ENCODE results near the gene IQGAP2.

Gene IQGAP2

DNA sequence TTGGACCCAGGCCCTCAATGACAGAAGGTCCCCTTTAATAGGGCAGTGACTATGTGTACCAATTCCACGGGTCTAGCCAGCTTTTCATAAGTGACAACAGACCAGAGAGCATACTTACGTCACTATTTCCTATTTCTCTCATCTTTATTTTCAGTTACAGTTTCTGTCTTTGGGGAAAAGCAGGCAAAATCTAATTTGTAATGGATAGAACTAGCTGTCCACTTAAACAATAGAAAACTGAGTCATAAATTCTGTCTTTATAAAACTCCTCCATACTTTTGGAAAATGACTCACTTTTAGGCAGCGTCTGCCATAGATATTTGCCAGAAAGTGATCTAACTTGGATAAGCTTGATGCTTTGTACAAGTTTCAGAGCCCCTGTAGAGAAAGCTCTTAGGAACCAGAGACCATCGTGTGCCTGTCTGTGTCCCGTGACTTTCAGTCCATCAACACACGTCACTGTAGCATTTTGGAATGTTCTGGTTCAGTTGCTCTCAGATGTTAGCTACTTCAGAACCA, 118.2 kb downstream of the IQGAP2 start:
- Histone ChIP-seq H3K4me3 (ENCODE audit: low read depth in 1 of 2, low read length in 2 of 2) (no peak overlapping the region), H3K27me3 (ENCODE audit: low read depth, low read length) (no peaks in the 10 kb centered on the region), H3K36me3 (ENCODE audit: control insufficient read depth in 1 of 2, insufficient read depth in 2 of 2, low read length in 2 of 2) (no peaks in the 10 kb centered on the region), H3K27ac (ENCODE audit: low read length) (peak overlapping the region; percentile 54), H3K9me3 (ENCODE audit: control insufficient read depth in 1 of 2, low read length in 2 of 2) (no peaks in the 10 kb centered on the region), H3K4me1 (ENCODE audit: control insufficient read depth in 1 of 2, insufficient read depth in 2 of 2, low read length in 2 of 2) (peaks cover 0 to 8% of the 10 kb centered on the region in 2 donors)

DNA sequence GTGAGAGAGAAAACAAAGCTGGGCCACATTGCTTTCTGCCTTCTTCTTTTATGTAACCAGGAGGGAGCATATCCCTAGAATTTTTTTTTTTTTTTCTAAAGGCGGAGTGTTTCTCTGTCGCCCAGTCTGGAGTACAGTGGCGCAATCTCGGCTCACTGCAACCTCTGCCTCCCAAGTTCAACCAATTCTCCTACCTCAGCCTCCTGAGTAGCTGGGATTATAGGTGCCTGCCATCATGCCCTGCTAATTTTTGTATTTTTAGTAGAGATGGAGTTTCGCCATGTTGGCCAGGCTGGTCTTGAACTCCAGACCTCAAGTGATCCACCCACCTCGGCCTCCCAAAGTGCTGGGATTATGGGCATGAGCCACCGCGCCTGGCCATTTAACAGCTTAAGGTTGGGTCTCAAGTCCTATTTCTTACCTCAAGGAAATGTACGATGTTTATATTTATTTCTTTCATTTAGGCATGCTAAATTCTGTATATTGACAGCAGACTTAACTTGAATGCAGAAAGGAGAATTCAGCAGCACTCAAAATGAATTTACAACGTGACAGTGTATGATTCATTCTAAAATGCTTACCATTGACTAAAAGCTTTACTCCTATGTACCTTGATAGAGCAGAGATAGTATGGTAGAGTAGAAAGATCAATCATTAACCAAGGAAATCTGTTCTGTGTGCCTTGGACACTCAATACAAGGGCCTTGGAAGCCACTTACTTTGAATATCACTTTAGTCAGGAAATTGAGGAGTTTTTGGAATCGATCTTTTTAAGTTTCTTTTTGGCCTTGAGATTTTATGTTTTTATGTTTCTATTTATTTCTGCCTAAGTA, 119.2 kb downstream of the IQGAP2 start:
- no peak overlapping the region for H3K4me3 ChIP-seq (ENCODE audit: low read depth in 1 of 2, low read length in 2 of 2)
- peaks cover 0 to 8% of the 10 kb centered on the region in 2 donors for H3K4me1 ChIP-seq (ENCODE audit: control insufficient read depth in 1 of 2, insufficient read depth in 2 of 2, low read length in 2 of 2)
- peak overlapping the region; percentile 54 for H3K27ac ChIP-seq (ENCODE audit: low read length)
- no peaks in the 10 kb centered on the region for H3K27me3 ChIP-seq (ENCODE audit: low read depth, low read length)
- H3K9me3 ChIP-seq (ENCODE audit: control insufficient read depth in 1 of 2, low read length in 2 of 2), result no peaks in the 10 kb centered on the region
- no peaks in the 10 kb centered on the region for H3K36me3 ChIP-seq (ENCODE audit: control insufficient read depth in 1 of 2, insufficient read depth in 2 of 2, low read length in 2 of 2)

DNA sequence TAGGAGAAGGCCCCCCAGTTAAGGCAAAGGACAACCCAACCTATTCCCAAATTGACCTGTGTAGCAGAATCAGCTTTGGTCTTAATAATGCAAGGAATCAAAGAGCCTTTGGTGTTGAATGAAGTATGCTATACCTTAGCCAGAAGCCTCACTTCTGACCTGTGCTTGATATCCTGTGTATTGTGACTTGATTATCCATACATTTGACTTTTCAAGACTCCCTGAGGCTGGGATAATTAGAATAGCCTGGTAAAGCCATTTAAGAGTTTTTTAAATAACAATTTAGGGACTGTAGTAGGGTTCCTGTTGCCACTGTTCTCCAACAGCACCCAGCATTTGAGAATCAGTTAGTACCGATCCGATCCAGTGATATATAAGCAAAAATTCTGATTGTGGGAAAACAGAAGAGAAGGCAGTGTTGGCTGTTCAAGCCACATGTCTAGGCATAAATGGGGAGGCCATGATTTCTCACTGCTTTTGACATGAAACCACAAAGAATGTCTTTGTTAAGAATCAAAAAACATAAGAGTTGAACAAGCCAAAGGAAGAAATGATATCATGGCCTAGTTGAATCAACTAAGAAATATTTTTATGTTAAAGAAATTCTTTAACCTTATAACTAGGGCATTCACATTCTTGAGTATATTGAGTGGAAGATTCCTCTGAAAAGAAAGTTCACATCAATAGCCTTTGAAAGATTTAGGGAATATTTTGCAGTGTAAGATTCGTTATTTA, 121.2 kb downstream of the IQGAP2 start:
- peaks cover 0 to 8% of the 10 kb centered on the region in 2 donors for H3K4me1 ChIP-seq (ENCODE audit: control insufficient read depth in 1 of 2, insufficient read depth in 2 of 2, low read length in 2 of 2)
- H3K27ac ChIP-seq (ENCODE audit: low read length), result no peak overlapping the region
- no peak overlapping the region for H3K4me3 ChIP-seq (ENCODE audit: low read depth in 1 of 2, low read length in 2 of 2)
- no peaks in the 10 kb centered on the region for H3K27me3 ChIP-seq (ENCODE audit: low read depth, low read length)
- H3K9me3 ChIP-seq (ENCODE audit: control insufficient read depth in 1 of 2, low read length in 2 of 2), result no peaks in the 10 kb centered on the region
- H3K36me3 ChIP-seq (ENCODE audit: control insufficient read depth in 1 of 2, insufficient read depth in 2 of 2, low read length in 2 of 2), result no peaks in the 10 kb centered on the region

DNA sequence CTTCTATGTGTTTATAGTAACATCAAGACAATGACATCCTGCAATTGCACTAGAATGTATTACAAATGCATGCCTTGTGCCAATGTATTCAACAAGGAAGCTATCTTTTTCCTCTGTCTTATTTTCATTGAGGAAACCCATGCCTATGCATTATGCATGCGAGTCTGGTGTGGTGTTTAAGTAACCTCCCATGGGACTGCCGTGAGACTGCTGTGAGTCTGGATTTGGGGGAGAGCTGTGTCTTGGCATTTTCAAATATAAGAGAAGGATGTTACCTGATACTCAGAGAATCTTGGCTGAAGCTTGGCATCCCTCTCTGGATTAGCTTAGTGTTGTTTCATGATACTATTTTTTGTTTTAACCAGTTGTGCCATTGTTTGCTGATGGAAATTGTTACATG, 121.8 kb downstream of the IQGAP2 start:
- no peak overlapping the region for H3K27ac ChIP-seq (ENCODE audit: low read length)
- H3K4me3 ChIP-seq (ENCODE audit: low read depth in 1 of 2, low read length in 2 of 2), result no peak overlapping the region
- no peaks in the 10 kb centered on the region for H3K9me3 ChIP-seq (ENCODE audit: control insufficient read depth in 1 of 2, low read length in 2 of 2)
- H3K27me3 ChIP-seq (ENCODE audit: low read depth, low read length), result no peaks in the 10 kb centered on the region
- H3K4me1 ChIP-seq (ENCODE audit: control insufficient read depth in 1 of 2, insufficient read depth in 2 of 2, low read length in 2 of 2), result peaks cover 0 to 8% of the 10 kb centered on the region in 2 donors
- no peaks in the 10 kb centered on the region for H3K36me3 ChIP-seq (ENCODE audit: control insufficient read depth in 1 of 2, insufficient read depth in 2 of 2, low read length in 2 of 2)

DNA sequence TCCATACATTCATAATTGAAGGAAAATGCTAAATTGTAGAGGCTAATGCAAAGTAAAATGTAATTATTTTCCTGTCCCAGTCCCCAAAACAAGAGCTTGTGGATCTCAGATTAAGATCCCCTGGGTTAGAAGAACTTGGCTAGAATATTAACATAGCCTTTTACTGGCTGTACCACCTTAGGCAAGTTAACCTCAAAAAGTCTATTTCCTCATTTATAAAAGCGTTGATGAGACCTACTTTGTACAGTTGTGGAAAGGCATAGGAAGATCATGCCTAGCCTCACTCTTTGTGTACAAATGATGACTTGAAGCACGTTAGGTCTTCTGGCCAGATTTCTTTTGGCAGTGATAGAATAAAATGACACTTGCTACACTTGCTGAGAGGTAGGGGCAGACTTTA, 122.9 kb downstream of the IQGAP2 start:
- Histone ChIP-seq H3K4me3 (ENCODE audit: low read depth in 1 of 2, low read length in 2 of 2) (no peak overlapping the region), H3K27me3 (ENCODE audit: low read depth, low read length) (no peaks in the 10 kb centered on the region), H3K27ac (ENCODE audit: low read length) (no peak overlapping the region), H3K9me3 (ENCODE audit: control insufficient read depth in 1 of 2, low read length in 2 of 2) (no peaks in the 10 kb centered on the region), H3K36me3 (ENCODE audit: control insufficient read depth in 1 of 2, insufficient read depth in 2 of 2, low read length in 2 of 2) (no peaks in the 10 kb centered on the region), H3K4me1 (ENCODE audit: control insufficient read depth in 1 of 2, insufficient read depth in 2 of 2, low read length in 2 of 2) (peaks cover 0 to 8% of the 10 kb centered on the region in 2 donors)

DNA sequence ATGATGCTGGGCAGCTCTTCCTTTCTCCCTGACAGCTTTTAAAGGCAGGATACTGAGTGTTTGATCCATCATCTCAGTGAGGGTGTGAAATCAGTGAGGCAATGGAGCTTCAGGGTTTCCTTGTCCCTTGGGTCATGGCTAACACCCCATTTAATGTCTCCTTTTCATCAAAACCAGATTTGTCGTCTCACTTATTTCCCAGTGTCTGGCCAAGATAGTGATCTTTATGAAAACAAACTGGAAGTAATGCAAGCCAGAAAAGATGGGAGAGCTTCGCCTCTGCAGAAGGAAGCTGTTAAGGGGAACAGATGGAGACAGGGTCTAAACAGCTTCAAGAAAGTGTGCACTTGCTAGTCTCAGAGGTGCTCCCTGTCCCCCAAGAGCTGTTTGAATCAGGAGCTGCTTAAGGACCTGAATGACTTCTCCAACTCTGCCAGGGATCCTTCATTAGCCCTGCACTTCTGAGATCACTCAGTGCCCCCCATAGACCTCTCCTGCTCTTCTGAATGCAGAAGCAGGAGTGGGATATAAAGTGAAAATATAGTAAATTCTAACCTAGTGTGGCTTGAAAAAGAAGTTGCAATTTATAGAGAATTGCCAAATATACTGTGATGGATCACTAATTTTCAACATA, 124.0 kb downstream of the IQGAP2 start:
- no peaks in the 10 kb centered on the region for H3K36me3 ChIP-seq (ENCODE audit: control insufficient read depth in 1 of 2, insufficient read depth in 2 of 2, low read length in 2 of 2)
- no peak overlapping the region for H3K27ac ChIP-seq (ENCODE audit: low read length)
- no peaks in the 10 kb centered on the region for H3K27me3 ChIP-seq (ENCODE audit: low read depth, low read length)
- H3K4me3 ChIP-seq (ENCODE audit: low read depth in 1 of 2, low read length in 2 of 2), result no peak overlapping the region
- H3K4me1 ChIP-seq (ENCODE audit: control insufficient read depth in 1 of 2, insufficient read depth in 2 of 2, low read length in 2 of 2), result no peaks in the 10 kb centered on the region
- H3K9me3 ChIP-seq (ENCODE audit: control insufficient read depth in 1 of 2, low read length in 2 of 2), result no peaks in the 10 kb centered on the region

DNA sequence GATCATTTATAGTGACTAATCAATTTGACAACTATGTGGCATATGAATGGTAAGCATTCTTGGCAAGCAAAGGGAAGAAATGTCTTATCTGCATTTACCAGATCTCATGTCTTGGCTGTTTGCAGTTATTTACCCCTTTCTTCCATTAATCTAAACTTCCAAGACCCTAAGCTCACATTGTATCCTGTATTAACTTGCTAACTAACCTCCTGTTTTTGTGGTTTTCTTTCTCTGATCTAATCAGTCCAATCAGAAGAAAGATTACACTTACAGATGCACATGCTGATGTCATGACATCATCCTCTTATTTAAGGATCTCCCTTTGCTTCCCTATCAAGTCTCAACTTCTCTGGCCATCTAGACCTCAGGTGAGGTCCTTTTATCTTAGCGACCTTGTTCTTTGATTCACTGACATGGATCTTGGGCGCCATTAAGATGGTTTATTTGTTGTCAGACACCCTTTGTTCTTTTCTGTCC, 124.6 kb downstream of the IQGAP2 start:
- Histone ChIP-seq H3K27ac (ENCODE audit: low read length) (no peak overlapping the region), H3K36me3 (ENCODE audit: control insufficient read depth in 1 of 2, insufficient read depth in 2 of 2, low read length in 2 of 2) (no peaks in the 10 kb centered on the region)

DNA sequence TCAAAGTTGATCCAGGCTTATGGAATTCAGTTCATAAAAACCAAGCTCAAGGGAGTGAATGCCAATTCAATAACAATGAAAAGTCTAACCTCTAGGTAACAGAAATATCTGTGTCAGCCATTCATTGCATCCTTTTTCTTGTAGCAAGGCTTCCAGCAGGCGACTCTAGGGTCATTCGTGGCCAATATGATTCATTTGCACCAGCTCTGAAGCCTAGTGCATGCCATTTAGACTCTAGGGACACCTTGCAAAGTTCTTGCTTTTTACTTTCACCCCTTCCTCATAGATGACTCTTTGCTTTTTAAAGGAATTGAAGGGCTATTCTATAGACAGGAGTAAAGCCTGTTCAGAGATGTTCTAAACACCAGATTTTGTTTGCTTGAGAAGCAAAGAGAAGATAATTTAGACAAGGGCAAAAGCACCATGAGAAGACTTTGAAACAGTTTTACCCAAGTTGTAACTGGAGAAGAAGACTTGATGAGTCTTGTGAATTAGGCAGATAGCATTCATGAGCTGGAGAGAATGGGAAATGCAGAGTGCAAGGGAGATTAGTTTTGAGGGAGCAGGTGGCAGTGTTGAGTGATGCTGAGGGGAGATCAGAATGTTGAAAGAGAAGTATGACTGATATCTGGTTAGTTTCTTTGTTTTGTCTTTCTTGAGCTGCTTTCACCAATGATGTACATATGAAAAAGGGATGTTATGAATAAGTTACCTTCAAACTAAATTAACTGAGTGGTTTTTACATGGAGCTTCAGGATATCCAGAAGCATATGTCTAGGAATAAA, 125.7 kb downstream of the IQGAP2 start:
- Histone ChIP-seq H3K27ac (ENCODE audit: low read length) (no peak overlapping the region), H3K27me3 (ENCODE audit: low read depth, low read length) (no peaks in the 10 kb centered on the region), H3K4me3 (ENCODE audit: low read depth in 1 of 2, low read length in 2 of 2) (no peak overlapping the region), H3K4me1 (ENCODE audit: control insufficient read depth in 1 of 2, insufficient read depth in 2 of 2, low read length in 2 of 2) (no peaks in the 10 kb centered on the region), H3K36me3 (ENCODE audit: control insufficient read depth in 1 of 2, insufficient read depth in 2 of 2, low read length in 2 of 2) (no peaks in the 10 kb centered on the region), H3K9me3 (ENCODE audit: control insufficient read depth in 1 of 2, low read length in 2 of 2) (no peaks in the 10 kb centered on the region)

More for the DNA sequence above, 124.6 kb downstream of the IQGAP2 start:
- Histone ChIP-seq H3K27me3 (ENCODE audit: low read depth, low read length) (no peaks in the 10 kb centered on the region), H3K4me3 (ENCODE audit: low read depth in 1 of 2, low read length in 2 of 2) (no peak overlapping the region), H3K9me3 (ENCODE audit: control insufficient read depth in 1 of 2, low read length in 2 of 2) (no peaks in the 10 kb centered on the region), H3K4me1 (ENCODE audit: control insufficient read depth in 1 of 2, insufficient read depth in 2 of 2, low read length in 2 of 2) (no peaks in the 10 kb centered on the region)

DNA sequence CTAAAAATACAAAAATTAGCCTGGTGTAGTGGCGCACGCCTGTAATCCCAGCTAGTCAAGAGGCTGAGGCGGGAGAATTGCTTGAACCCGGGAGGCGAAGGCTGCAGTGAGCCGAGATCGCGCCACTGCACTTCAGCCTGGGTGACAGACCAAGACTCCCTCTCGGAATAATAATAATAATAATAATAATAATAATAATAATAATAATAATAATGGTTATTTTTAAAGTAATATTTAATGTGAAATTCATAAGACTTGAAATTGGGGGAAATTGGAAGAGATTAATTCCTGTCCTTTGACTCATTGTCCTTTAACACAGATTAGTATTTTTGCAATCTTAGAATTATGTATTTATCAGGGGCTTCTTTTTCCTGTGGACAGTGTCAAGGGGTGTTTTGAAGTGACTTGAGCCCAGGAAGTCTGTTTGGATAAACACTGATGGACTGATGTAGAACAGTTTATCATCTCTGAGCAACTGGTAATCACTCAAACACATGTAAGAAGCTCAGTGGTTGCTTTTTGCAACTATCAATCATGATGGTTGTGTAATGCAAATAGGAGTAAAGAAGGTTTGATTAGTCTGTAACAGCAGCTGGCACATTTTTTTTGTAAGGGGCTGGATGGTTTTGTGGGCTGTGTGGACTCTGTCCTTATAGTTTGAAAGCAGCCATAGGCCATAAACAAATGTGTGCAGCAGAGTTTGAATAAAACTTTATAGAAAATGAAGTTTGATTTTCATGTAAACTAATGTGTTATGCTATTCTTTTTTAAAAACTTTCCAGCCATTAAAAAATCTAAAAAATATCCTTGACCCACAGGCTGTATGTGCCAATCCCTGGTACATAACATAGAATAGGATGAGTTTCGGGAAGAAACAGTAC, 126.6 kb downstream of the IQGAP2 start:
- Histone ChIP-seq H3K4me1 (ENCODE audit: control insufficient read depth in 1 of 2, insufficient read depth in 2 of 2, low read length in 2 of 2) (no peaks in the 10 kb centered on the region), H3K36me3 (ENCODE audit: control insufficient read depth in 1 of 2, insufficient read depth in 2 of 2, low read length in 2 of 2) (no peaks in the 10 kb centered on the region), H3K9me3 (ENCODE audit: control insufficient read depth in 1 of 2, low read length in 2 of 2) (no peaks in the 10 kb centered on the region), H3K27me3 (ENCODE audit: low read depth, low read length) (no peaks in the 10 kb centered on the region), H3K27ac (ENCODE audit: low read length) (no peak overlapping the region), H3K4me3 (ENCODE audit: low read depth in 1 of 2, low read length in 2 of 2) (no peak overlapping the region)

DNA sequence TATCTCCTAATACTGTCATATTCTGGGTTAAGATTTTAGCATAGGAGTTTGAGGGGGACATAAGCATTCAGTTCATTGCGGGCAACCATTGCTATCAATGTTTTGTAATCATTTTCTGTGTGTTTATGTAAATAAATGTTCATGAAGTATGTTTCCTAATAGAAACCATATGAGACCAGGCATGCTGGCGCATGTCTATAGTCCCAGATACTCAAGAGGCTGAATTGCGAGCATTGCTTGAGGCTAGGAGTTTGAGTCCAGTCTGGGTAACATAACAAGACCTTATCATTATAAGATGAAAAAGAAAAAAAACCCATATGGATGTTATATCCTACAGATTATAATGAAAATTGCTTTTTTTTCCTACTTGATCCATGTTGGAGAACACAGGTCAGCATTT, 129.0 kb downstream of the IQGAP2 start:
- Histone ChIP-seq H3K27me3 (ENCODE audit: low read depth, low read length) (no peaks in the 10 kb centered on the region), H3K36me3 (ENCODE audit: control insufficient read depth in 1 of 2, insufficient read depth in 2 of 2, low read length in 2 of 2) (no peaks in the 10 kb centered on the region), H3K9me3 (ENCODE audit: control insufficient read depth in 1 of 2, low read length in 2 of 2) (no peaks in the 10 kb centered on the region), H3K4me3 (ENCODE audit: low read depth in 1 of 2, low read length in 2 of 2) (no peak overlapping the region), H3K4me1 (ENCODE audit: control insufficient read depth in 1 of 2, insufficient read depth in 2 of 2, low read length in 2 of 2) (no peaks in the 10 kb centered on the region), H3K27ac (ENCODE audit: low read length) (no peak overlapping the region)

All from muscle layer of duodenum (tissue), 2 donors.